K562 (cell line): ENCODE data around the gene ADD2. TPM values are rescaled to one million over a fixed set of nuclear protein-coding genes. Genes with fewer than 3 reads are reported as not detected.

Source experiments
- ATF1 ChIP-seq, 2 experiments: fragments of 450-650 bp in 1 of 2; IDR thresholded peaks; 2 replicates each; pipeline ENCODE4 v1.6.1; 2016; ENCODE audit warnings: missing compliant biosample characterization in 1 of 2, missing genetic modification characterization in 1 of 2
- BRF2 ChIP-seq: IDR thresholded peaks from 3 replicates; pipeline ENCODE4 v1.6.1; 2011; ENCODE audit warnings: borderline replicate concordance, mild to moderate bottlenecking; ENCODE audit not compliant: insufficient read length, insufficient read depth
- CTBP1 ChIP-seq: fragments of 450-650 bp; IDR thresholded peaks from 2 replicates; pipeline ENCODE4 v1.6.1; 2016; ENCODE audit warnings: borderline replicate concordance
- E2F1 ChIP-seq: sonication (generic); formaldehyde crosslinking; IDR thresholded peaks from 2 replicates; pipeline ENCODE4 v1.8.1; 2023; ENCODE audit warnings: mild to moderate bottlenecking, missing genetic modification reagents, moderate library complexity
- FOXA3 ChIP-seq, 2 experiments: fragments of 450-650 bp in 1 of 2; sonication (generic) in 1 of 2; formaldehyde crosslinking; IDR thresholded peaks in 1 of 2; conservative IDR thresholded peaks in 1 of 2; 2 replicates each; pipeline versions ENCODE4 v1.4.0 to v1.8.0; 2020 to 2022; ENCODE audit warnings: mild to moderate bottlenecking in 2 of 2, missing genetic modification reagents in 1 of 2
- GATAD2A ChIP-seq: fragments of 450-650 bp; IDR thresholded peaks from 2 replicates; pipeline ENCODE4 v1.6.1; 2017
- L3MBTL2 ChIP-seq: fragments of 450-650 bp; IDR thresholded peaks from 2 replicates; pipeline ENCODE4 v1.6.1; 2016; ENCODE audit warnings: mild to moderate bottlenecking, moderate library complexity
- PATZ1 ChIP-seq: fragments of 250-450 bp; sonication (Bioruptor Pico); IDR thresholded peaks from 2 replicates; pipeline ENCODE4 v1.5.0; 2020; ENCODE audit warnings: mild to moderate bottlenecking, borderline replicate concordance
- ZFP1 ChIP-seq: fragments of 450-650 bp; formaldehyde crosslinking; IDR thresholded peaks from 2 replicates; pipeline ENCODE4 v1.4.0; 2020; ENCODE audit warnings: mild to moderate bottlenecking, mixed read lengths
- ZFP91 ChIP-seq: sonication (generic); formaldehyde crosslinking; IDR thresholded peaks from 2 replicates; pipeline ENCODE4 v1.8.0; 2022; ENCODE audit warnings: mild to moderate bottlenecking, missing genetic modification reagents
- ZHX1 ChIP-seq: fragments of 150-350 bp; conservative IDR thresholded peaks from 2 replicates; pipeline ENCODE4 v1.6.1; 2014; ENCODE audit warnings: low read length
- ZNF592 ChIP-seq: fragments of 450-650 bp; IDR thresholded peaks from 2 replicates; pipeline ENCODE4 v1.6.1; 2017; ENCODE audit warnings: antibody characterized with exemption, mild to moderate bottlenecking
- ZNF830 ChIP-seq: fragments of 250-450 bp; sonication (Bioruptor Pico); IDR thresholded peaks from 2 replicates; pipeline ENCODE4 v1.5.0; 2021; ENCODE audit warnings: mild to moderate bottlenecking
- polyA plus RNA-seq, 8 experiments: library from polyadenylated mRNA; depleted of rRNA in 4 of 8; stranded (reverse) in 5 of 8; unstranded in 3 of 8; fragments of >200 nt; fragmentation: Nextera tagmentation in 2 of 8; fragmentation: Illumina TruSeq in 1 of 8; extraction: Ambion mirVana in 2 of 8; extraction: Trizol in 1 of 8; gene quantifications; 2 replicates each; pipeline versions ENCODE4 v1.2.1 to v1.2.3, GENCODE V29; 2011 to 2014; ENCODE audit warnings: inconsistent platforms in 1 of 8, missing spikeins in 1 of 8
- total RNA-seq, 7 experiments: library from RNA; depleted of rRNA in 6 of 7; stranded (reverse); fragments of >200 nt in 6 of 7; fragmentation: Illumina TruSeq in 2 of 7; extraction: Trizol in 2 of 7; gene quantifications; 2 replicates each; pipeline versions ENCODE4 v1.2.1 to v1.2.3, GENCODE V29; 2011 to 2021; ENCODE audit warnings: low replicate concordance in 1 of 7

ADD2 gene
- total and polyA plus RNA-seq, 9 of the 15 experiments (the other 6 are each of a cell fraction or from before 2014, with no cell fraction given) = 3.5 to 63.0 (median 36.2) TPM

GRCh38 chr2:70767079-70767698 lies 811 bp downstream of the ADD2 start (continued):
- TF ChIP-seq L3MBTL2 = peak; percentile 93
- peak; percentile 24; the same call in 1 of the 2 replicates for TF ChIP-seq CTBP1
- TF ChIP-seq GATAD2A = no peak
- 0 out of 2 replicates have a peak, but pooled peaks have one; percentile 39 for TF ChIP-seq ZNF592
- TF ChIP-seq ZFP91 (CRISPR knock-in tag) = no peak
- TF ChIP-seq ATF1 (CRISPR knock-in tag; IDR thresholded peaks at IDR 0.05) = no peak
- TF ChIP-seq ATF1 (tag; IDR thresholded peaks at IDR 0.05) = no peak
- TF ChIP-seq E2F1 = no peak
- TF ChIP-seq FOXA3 (CRISPR knock-in tag; conservative IDR thresholded peaks at IDR 0.05 in 1 of 2, IDR thresholded peaks at IDR 0.05 in 1 of 2) = no peak
- TF ChIP-seq ZNF830 (CRISPR knock-in tag) = no peak
- no peak for TF ChIP-seq BRF2
- no peak for TF ChIP-seq PATZ1 (CRISPR knock-in tag)
- no peak for TF ChIP-seq ZHX1
- no peak for TF ChIP-seq ZFP1 (CRISPR knock-in tag)
